CD4-positive, alpha-beta T cell (primary cell): ENCODE results near the gene CSTB. TPM values are rescaled to one million over a fixed set of nuclear protein-coding genes. Genes with fewer than 3 reads are reported as not detected.
A peak's percentile ranks its signal among the peaks of the same experiment; 100 is the strongest.
"Not testable (repeated sequence)": the region's sequence is repeated elsewhere in the genome, so short reads cannot be mapped to it uniquely, and the experiment has no call there.

Experiments used
- ATAC-seq: fragments of 200-7000 bp; cut with Tn5 transposase; one replicate; pipeline ENCODE4 v1.10.0; 2022; ENCODE audit warnings: mild to moderate bottlenecking; ENCODE audit not compliant: poor library complexity
- CTCF ChIA-PET: fragments of 350-600 bp; sonication (Branson Sonifier 250); formaldehyde crosslinking; loops from one replicate; lab custom pipeline; 2021; ENCODE audit warnings: antibody characterized with exemption, inconsistent platforms; lab: Charles Lee
- POLR2A ChIA-PET: fragments of 350-600 bp; sonication (Branson Sonifier 250); formaldehyde crosslinking; loops from one replicate; lab custom pipeline; 2021; ENCODE audit warnings: antibody characterized with exemption, inconsistent platforms; lab: Charles Lee
- DNase-seq, 14 experiments: peaks; one replicate each; pipeline ENCODE4 v3.0.0-alpha.2; 2013 to 2020; ENCODE audit warnings: mixed read lengths in 2 of 14
- H3K27ac ChIP-seq, 2 donors: one replicate each; pipeline versions ENCODE4 v1.5.1 to v1.7.0; 2013; ENCODE audit warnings: low read length in 2 of 2, low read depth in 1 of 2, mild to moderate bottlenecking in 1 of 2
- H3K27me3 ChIP-seq, 2 experiments: 1 replicate in 1 of 2; 2 replicates in 1 of 2; pipeline versions ENCODE4 v1.6.1 to v1.7.0; 2013; ENCODE audit warnings: low read length in 2 of 2, control low read depth in 1 of 2, mild to moderate bottlenecking in 1 of 2, moderate library complexity in 1 of 2; ENCODE audit not compliant: insufficient read depth in 2 of 2, control insufficient read depth in 1 of 2
- H3K36me3 ChIP-seq: one replicate; pipeline ENCODE4 v1.6.1; 2013; ENCODE audit warnings: low read length, control low read depth; ENCODE audit not compliant: insufficient read depth
- H3K4me1 ChIP-seq: one replicate; pipeline ENCODE4 v1.6.1; 2013; ENCODE audit warnings: low read length, control low read depth; ENCODE audit not compliant: insufficient read depth
- H3K4me3 ChIP-seq: one replicate; pipeline ENCODE4 v1.5.1; 2013; ENCODE audit warnings: mild to moderate bottlenecking, low read length, moderate library complexity
- H3K9me3 ChIP-seq, 2 experiments: 1 replicate in 1 of 2; 2 replicates in 1 of 2; pipeline versions ENCODE4 v1.6.1 to v1.7.0; 2013; ENCODE audit warnings: low read length in 2 of 2, mild to moderate bottlenecking in 2 of 2, control low read depth in 1 of 2, moderate library complexity in 1 of 2; ENCODE audit not compliant: control insufficient read depth in 1 of 2, insufficient read depth in 1 of 2
- H3K27ac Mint-ChIP-seq: one replicate; pipeline ENCODE4 v1.8.0; 2020; ENCODE audit warnings: mixed read lengths
- H3K27me3 Mint-ChIP-seq: one replicate; pipeline ENCODE4 v1.8.0; 2021; ENCODE audit warnings: mixed read lengths
- H3K36me3 Mint-ChIP-seq: one replicate; pipeline ENCODE4 v1.8.0; 2021; ENCODE audit warnings: low read depth, mixed read lengths
- H3K4me1 Mint-ChIP-seq: one replicate; pipeline ENCODE4 v1.8.0; 2021; ENCODE audit warnings: low read depth, mixed read lengths
- H3K4me3 Mint-ChIP-seq: one replicate; pipeline ENCODE4 v1.8.0; 2020; ENCODE audit warnings: mild to moderate bottlenecking, mixed read lengths
- H3K9me3 Mint-ChIP-seq: one replicate; pipeline ENCODE4 v1.8.0; 2020; ENCODE audit warnings: mixed read lengths
- CTCF ChIP-seq: fragments of 200-600 bp; IDR thresholded peaks from one replicate; pipeline ENCODE4 v1.8.0; 2022; ENCODE audit warnings: antibody characterized with exemption, mild to moderate bottlenecking
- intact Hi-C, 2 experiments: fragments of 100-400 bp; cut with DNase I in 1 of 2; cut with micrococcal nuclease in 1 of 2; formaldehyde crosslinking; loops; one replicate each; pipeline versions ENCODE4 v1.15.1 to v1.9.0; 2023 to 2025; cut with DNase I, micrococcal nuclease
- polyA plus RNA-seq, 2 donors: library from polyadenylated mRNA; unstranded; fragments of 120-200 nt; gene quantifications; one replicate each; pipeline ENCODE4 v1.2.1, GENCODE V29; 2013
- total RNA-seq, 174 experiments: library from RNA in 2 of 174; stranded (reverse) in 2 of 174; gene quantifications; one replicate each; pipeline ENCODE4 v1.2.3 and lab custom pipeline; 2021 to 2026

The CSTB gene
- 10 to 100 TPM; 13.4 to 14.5 TPM for total RNA-seq
- 40.9 TPM for polyA plus RNA-seq (2013, experiment 1 of 2)
- polyA plus RNA-seq (2013, experiment 2 of 2) = 36.8 TPM
- 14.0 to 61.8 (median 28.3) reads per million in 172 experiments for total RNA-seq (lab: John Stamatoyannopoulos, UW)

GRCh38 chr21:43775795-43776430, at the start of gene CSTB:
TSS of gene CSTB (minus strand) at chr21:43776308. CDS start at chr21:43776269, 39 bp downstream.
- peaks cover 37% of the 10 kb centered on the region for H3K4me1 Mint-ChIP-seq
- CTCF ChIA-PET = no interaction called here
- H3K4me3 ChIP-seq = peak within 1 kb of the TSS; percentile 86

GRCh38 chr21:43825242-43825935, 49.3 kb upstream of the CSTB start:
- POLR2A ChIA-PET = interaction anchor here (0.5 kb wide), 1 partner anchor 188 kb away, joined by 3 read pairs; no protein-coding TSS in a partner anchor
- no peak for DNase-seq
- no peak for TF ChIP-seq CTCF
- CTCF ChIA-PET = no interaction called here
- H3K27me3 ChIP-seq = peaks cover 0 to 5% of the 10 kb centered on the region in 2 experiments
- H3K36me3 Mint-ChIP-seq = no peaks in the 10 kb centered on the region
- no peaks in the 10 kb centered on the region for H3K9me3 Mint-ChIP-seq
- no peak overlapping the region for H3K27ac ChIP-seq
- peaks cover 7% of the 10 kb centered on the region for H3K27me3 Mint-ChIP-seq
- intact Hi-C loops = no loop called here
- no peaks in the 10 kb centered on the region for H3K9me3 ChIP-seq
- H3K4me3 ChIP-seq = no peak overlapping the region
- H3K36me3 ChIP-seq = no peaks in the 10 kb centered on the region
- H3K4me1 Mint-ChIP-seq = no peaks in the 10 kb centered on the region
- H3K4me1 ChIP-seq = no peaks in the 10 kb centered on the region
- H3K4me3 Mint-ChIP-seq = no peak overlapping the region
- no peak for ATAC-seq
- H3K27ac Mint-ChIP-seq = no peak overlapping the region

More at GRCh38 chr21:43775795-43776430, at the start of gene CSTB:
- Mint-ChIP-seq H3K9me3 (no peaks in the 10 kb centered on the region), H3K27me3 (no peaks in the 10 kb centered on the region), H3K4me3 (peak within 1 kb of the TSS; percentile 88), H3K36me3 (peaks cover 27% of the 10 kb centered on the region), H3K27ac (peak within 1 kb of the TSS; percentile 88)
- POLR2A ChIA-PET = no interaction called here
- no peak for TF ChIP-seq CTCF
- intact Hi-C loops = loop anchor here in 1 of 2 experiments (1.0 to 5.0 kb wide), 2 partner anchors 13 to 54 kb away; partner anchors contain the start of gene RRP1
- H3K9me3 ChIP-seq = no peaks in the 10 kb centered on the region
- H3K36me3 ChIP-seq = peaks cover 23% of the 10 kb centered on the region
- H3K4me1 ChIP-seq = peaks cover 39% of the 10 kb centered on the region
- peak; percentile 76 to 89 (median 82) for DNase-seq
- peak; percentile 80 for ATAC-seq
- no peaks in the 10 kb centered on the region for H3K27me3 ChIP-seq
- H3K27ac ChIP-seq = peak within 1 kb of the TSS in 1 of 2 donors; percentile 35

- peak in 1 of 14 experiments; percentile 1 for DNase-seq
- no peak overlapping the region for H3K4me3 Mint-ChIP-seq
- no peaks in the 10 kb centered on the region for H3K9me3 Mint-ChIP-seq
- intact Hi-C loops = no loop called here
- H3K27ac Mint-ChIP-seq = no peak overlapping the region
- H3K27me3 ChIP-seq = peaks cover 0 to 5% of the 10 kb centered on the region in 2 experiments
- H3K36me3 Mint-ChIP-seq = no peaks in the 10 kb centered on the region
- H3K9me3 ChIP-seq = no peaks in the 10 kb centered on the region
- H3K4me1 ChIP-seq = no peaks in the 10 kb centered on the region
- no peak overlapping the region for H3K27ac ChIP-seq
- no peak overlapping the region for H3K4me3 ChIP-seq
- no peak for TF ChIP-seq CTCF
- H3K4me1 Mint-ChIP-seq = no peaks in the 10 kb centered on the region
- no peaks in the 10 kb centered on the region for H3K36me3 ChIP-seq
- CTCF ChIA-PET = no interaction called here
- peaks cover 7% of the 10 kb centered on the region for H3K27me3 Mint-ChIP-seq
- no peak for ATAC-seq
- POLR2A ChIA-PET = no interaction called here
Observed at GRCh38 chr21:43824333-43825241, 48.5 kb upstream of the CSTB start.

- H3K4me3 Mint-ChIP-seq, H3K4me1 Mint-ChIP-seq, POLR2A ChIA-PET, ATAC-seq, H3K9me3 Mint-ChIP-seq, DNase-seq, H3K27ac Mint-ChIP-seq, intact Hi-C loops, H3K36me3 Mint-ChIP-seq, H3K4me1 ChIP-seq, H3K27me3 Mint-ChIP-seq, H3K27me3 ChIP-seq, H3K36me3 ChIP-seq, CTCF ChIA-PET, H3K4me3 ChIP-seq, H3K27ac ChIP-seq: not testable (repeated sequence)
- H3K9me3 ChIP-seq = peaks cover 3 to 12% of the 10 kb centered on the region in 2 experiments
Observed at GRCh38 chr21:43822741-43823140, 46.6 kb upstream of the CSTB start.
